GM19035 (cell line): Measurements from ENCODE around the gene GALNT13.
A peak's percentile ranks its signal among the peaks of the same experiment; 100 is the strongest.

Experiments used
- ATAC-seq: cut with Tn5 transposase; IDR thresholded peaks from one replicate; pipeline ENCODE4 v1.9.1; 2021; ENCODE audit not compliant: unreplicated experiment

The GALNT13 gene

GRCh38 chr2:154394600-154394999 lies 522.9 kb downstream of the GALNT13 start:
- ATAC-seq = no peak

DNA sequence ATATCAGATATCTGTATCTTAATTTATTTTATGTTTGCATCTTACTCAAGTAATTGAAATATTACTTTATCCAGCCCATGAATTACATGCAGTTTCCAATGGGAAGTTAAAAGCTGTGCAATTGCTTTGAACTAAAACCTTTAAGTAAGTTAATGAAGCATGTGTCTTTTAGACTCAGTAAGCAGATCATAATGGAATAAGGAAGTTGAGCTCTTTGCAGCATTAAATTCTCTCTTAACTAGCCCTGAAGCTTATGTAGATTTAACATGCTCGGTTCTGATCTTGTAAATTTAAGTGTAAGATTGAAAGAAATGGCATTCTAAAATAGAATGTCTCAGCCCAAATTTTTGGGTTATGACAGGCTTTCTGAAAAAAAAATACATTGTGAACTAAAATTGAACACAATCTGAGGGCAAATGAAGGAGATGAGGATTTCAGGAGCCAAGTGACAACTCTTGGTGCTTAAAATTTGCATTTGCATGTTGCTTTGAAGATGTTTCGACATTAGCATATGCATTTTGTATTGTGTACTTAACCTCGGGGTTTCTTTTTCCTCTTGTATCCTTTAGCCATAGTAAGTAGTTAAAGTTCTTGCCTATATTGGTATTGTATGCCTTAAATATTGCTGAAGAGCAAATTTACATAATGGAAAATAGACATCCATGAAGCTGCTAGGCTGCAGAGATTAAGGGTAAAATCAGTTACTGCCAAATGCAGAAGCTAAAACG lies 529.0 kb downstream of the GALNT13 start:
- ATAC-seq = no peak

DNA sequence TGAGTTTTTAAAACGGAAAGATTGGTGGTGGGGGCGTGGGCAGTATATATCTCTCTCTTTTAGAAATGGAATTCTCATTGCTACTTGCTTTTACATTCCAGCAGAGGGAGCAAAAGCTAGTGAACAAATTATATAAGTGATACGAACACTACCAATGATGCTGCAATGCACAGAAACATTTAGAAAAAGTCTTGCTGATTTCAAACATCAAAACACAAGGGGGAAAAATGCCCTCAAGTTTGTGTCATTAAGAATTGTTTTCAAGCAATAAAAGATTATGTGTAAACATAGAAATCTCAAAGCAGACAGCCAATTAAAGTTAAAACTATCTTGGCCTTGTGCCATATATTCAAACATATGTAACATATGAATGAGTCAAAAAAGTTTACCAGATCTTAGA lies 530.5 kb downstream of the GALNT13 start:
- ATAC-seq = no peak

- no peak for ATAC-seq
Measured at GRCh38 chr2:154403242-154403790, 531.6 kb downstream of the GALNT13 start.

DNA sequence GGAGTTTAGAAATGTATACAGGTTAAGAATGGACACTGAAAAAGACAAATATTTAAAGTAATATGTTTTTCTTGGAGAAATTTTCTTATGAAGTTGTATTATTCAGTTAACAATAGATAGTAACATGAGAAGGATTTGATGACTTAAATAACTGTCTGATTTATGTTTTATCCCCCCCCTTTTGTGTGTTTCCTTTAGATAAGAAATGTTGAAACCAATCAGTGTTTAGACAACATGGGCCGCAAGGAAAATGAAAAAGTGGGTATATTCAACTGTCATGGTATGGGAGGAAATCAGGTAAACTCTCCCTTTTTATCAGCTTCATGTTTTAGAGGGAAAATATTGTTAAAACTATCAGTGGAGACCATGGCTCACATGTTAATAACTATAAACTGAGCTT lies 537.1 kb downstream of the GALNT13 start:
- ATAC-seq = no peak

DNA sequence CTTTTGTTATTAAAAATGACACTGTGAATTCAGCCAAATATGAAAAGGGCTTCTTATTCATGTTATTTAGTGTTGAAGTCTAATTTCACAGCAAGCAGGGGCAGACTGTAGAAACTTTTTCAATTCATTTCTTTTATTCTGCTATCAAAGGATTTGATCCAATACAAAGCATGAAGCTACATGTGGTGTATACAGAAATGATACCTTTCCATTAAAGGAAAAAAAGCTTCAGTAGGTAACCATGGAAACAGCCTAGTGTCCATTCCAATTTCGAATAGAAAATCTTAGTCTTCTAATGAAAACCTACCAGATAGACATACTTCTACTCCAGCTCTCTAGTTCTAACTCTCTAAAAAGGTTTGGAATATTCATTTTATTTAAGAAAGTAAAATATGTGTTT lies 550.5 kb downstream of the GALNT13 start:
- ATAC-seq = no peak

DNA sequence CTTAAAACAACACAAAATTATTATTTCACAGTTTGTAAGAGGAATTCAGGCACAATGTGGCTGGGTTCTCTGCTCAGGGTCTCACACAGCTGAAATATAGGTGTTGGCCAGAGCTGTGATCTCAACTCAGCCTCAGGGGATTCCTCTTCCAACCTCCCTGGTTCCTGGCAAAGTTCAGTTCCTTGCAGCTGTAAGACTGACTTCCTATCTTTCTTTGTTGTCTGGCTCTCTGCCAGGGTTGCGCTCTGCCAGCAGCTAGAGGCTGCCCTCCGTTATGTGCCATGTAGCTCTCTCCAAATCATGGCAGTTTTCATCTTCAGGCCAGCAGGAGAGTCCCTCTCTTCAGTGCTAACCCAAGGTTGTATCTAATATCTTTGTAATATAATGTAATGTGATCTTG lies 554.3 kb downstream of the GALNT13 start:
- no peak for ATAC-seq

- no peak for ATAC-seq
Measured at GRCh38 chr2:154427453-154427852, 555.7 kb downstream of the GALNT13 start.

DNA sequence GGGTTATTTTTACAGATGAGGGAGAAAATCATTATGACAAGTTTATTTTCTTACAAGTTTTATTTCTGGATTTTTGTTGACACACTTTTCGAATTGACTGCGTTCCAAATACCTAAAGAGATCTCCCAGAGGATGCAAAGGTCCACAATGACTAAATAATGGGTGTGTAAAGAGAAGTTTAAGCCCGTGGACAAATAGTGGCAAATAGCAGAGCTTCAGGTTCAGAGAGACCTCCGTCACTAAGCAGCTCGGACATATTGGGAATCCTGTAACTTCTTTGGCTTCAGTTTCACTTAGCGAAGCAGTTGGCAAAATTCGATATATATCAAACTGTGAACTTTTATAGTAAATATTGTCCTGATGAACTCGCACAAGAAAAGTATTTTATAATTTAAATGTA lies 556.3 kb downstream of the GALNT13 start:
- ATAC-seq = no peak

GRCh38 chr2:154433010-154433409 lies 561.3 kb downstream of the GALNT13 start:
- no peak for ATAC-seq

DNA sequence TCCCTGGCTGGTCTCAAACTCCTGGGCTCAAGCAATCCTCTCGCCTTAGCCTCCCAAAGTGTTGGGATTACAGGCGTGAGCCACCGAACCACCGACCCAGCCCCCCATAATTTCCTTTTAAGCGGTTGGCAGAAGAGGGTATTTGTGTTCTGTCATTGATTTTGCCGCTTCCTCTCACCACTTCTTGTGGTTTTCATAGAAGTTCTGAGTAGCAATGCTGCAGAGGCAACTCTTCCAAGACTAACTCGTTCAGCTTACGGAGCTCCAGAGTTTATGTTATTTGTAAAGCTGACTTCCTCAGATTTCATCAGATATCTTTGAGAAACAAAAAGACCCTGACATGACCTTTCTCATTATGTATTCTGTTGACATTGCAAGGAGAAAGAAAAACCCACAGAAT lies 565.4 kb downstream of the GALNT13 start:
- no peak for ATAC-seq

- ATAC-seq = no peak
Measured at GRCh38 chr2:154439156-154439555, 567.4 kb downstream of the GALNT13 start.

- ATAC-seq = no peak
Measured at GRCh38 chr2:154443919-154444318, 572.2 kb downstream of the GALNT13 start.

DNA sequence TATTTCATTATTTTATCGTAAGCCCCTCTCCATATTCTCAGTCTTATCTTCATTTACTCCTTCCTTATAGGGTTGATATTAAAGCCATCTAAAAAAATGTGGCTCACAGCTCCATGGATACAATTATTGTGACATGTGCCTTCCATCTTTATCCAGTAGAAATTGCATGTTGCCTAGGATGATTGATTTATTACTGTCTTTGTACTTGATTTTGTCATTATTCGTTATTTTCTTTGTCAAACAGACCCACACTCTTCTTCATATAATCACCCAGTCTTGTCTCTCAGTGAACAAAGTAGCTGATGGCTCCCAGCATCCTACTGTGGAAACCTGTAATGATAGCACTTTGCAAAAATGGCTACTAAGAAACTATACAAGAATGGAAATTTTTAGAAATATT lies 574.6 kb downstream of the GALNT13 start:
- ATAC-seq = no peak

GRCh38 chr2:154447727-154448418 lies 576.2 kb downstream of the GALNT13 start:
- no peak for ATAC-seq

DNA sequence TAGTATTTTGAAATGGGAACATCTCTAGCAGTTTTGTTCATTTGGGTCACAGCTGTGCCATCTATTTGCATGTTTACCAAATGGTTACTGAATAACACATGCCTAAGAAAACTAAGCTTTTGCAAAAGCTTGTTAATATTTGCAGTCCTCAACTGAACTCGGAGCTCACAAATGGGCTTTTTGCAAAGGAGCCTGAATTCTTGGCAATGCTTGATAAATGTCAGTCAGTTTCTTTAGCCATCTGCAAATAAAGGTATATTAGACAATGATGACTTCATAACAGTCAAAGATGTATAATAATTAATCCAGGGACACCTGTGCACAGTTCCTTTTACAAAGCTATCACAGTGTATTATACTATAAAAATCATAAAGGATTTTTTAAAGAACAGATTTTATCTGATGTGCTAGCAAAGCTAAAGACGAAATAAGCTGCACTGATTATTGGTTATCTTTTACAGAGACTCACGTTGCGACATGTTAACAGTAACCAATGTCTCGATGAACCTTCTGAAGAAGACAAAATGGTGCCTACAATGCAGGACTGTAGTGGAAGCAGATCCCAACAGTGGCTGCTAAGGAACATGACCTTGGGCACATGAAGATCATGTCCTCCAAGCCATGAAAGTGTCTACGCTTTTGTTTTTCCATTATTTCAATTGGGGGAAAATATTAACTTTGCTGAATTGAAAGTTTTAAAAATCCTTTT lies 578.4 kb downstream of the GALNT13 start:
- ATAC-seq = no peak

- ATAC-seq = no peak
Measured at GRCh38 chr2:154452471-154452870, 580.7 kb downstream of the GALNT13 start.

GRCh38 chr2:154452906-154453493 lies 581.3 kb downstream of the GALNT13 start:
- ATAC-seq = peak; percentile 58

DNA sequence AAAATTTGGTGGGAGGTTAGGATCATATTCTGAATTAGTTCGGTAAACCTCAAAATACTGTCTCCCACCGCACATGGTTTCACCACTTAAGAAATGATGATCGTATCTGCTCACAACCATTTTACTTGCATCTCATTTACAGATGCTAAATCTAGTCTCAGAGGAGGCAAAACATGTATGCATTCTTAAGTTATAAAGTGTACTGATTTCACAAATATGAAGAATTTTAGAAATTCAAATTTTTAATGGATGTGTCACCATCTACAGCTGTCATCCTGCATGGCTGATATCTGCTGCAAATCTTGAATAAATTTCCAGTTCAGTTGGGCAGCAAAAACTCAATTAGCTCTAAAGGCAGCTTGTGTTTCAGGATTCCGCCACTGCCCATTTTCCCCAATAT lies 583.4 kb downstream of the GALNT13 start:
- ATAC-seq = no peak

- ATAC-seq = no peak
Measured at GRCh38 chr2:154455866-154456265, 584.1 kb downstream of the GALNT13 start.

DNA sequence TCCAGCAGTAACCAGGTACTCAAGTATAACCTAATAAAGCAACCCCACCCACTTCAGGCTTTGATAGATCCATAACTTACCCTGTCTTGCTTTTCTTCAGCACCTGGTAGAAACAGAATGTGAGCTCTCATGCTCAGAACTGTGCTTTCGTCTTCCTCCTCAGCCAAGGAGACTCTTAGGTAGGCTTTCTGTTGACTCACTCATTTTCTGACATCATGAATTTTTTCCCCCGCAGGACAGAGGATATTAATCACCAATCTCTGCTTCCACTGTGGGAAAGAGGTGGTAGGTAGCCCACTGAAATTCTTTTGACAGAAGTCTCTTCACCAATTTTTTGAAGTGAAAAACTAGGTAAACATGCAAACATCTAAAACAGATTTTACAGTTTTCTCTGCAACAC lies 585.6 kb downstream of the GALNT13 start:
- ATAC-seq = no peak
